Heart left ventricle (tissue), 13 donors: ENCODE results near the gene PPP1R1A.

Experiments
- CTCF ChIP-seq, 12 donors: fragments of 200-600 bp; sonication (generic) in 4 of 12; IDR thresholded peaks; one replicate each; pipeline versions ENCODE4 v1.5.0 to v1.8.0; 2018 to 2022; ENCODE audit warnings: antibody characterized with exemption in 12 of 12, mild to moderate bottlenecking in 5 of 12
- POLR2A ChIP-seq, 2 donors: fragments of 450-650 bp; IDR thresholded peaks; one replicate each; pipeline ENCODE4 v1.6.1; 2017; ENCODE audit warnings: antibody characterized with exemption in 2 of 2, mild to moderate bottlenecking in 2 of 2, moderate library complexity in 2 of 2
- donor health status: ischemic (EF 13 %, LVEDD 7.1; RV severe dilation, severe dysfunction).
- donor health status: DM: no; HTN: yes; CAD: no.
- donor health status: DM: no; HTN: no; CAD: no.
- donor health status: ischemic (EF 25% LVEDD 6.9; RV normal size, moderate dysfunction).
- donor health status: ischemic (EF 25% LVEDD 5.7; RV mildly dilated, moderate dysfunction).
- donor health status: ischemic (EF 35%, LVEDD 5.7; RV mildly dilated, moderate dysfunction).
- donor health status: nonischemic (EF 11% LVEDD 7.7; RV severe dilation, severe dysfunction).
- donor health status: DM: yes; HTN: yes; CAD: no.
- donor health status: PGD.
- donor health status: ischemic (EF 29% LVEDD 5.4; RV normal size, mild dysfunction).
- donor health status: nonischemic (EF 23%, LVEDD 6.1; RV moderate dilation, normal function).

DNA sequence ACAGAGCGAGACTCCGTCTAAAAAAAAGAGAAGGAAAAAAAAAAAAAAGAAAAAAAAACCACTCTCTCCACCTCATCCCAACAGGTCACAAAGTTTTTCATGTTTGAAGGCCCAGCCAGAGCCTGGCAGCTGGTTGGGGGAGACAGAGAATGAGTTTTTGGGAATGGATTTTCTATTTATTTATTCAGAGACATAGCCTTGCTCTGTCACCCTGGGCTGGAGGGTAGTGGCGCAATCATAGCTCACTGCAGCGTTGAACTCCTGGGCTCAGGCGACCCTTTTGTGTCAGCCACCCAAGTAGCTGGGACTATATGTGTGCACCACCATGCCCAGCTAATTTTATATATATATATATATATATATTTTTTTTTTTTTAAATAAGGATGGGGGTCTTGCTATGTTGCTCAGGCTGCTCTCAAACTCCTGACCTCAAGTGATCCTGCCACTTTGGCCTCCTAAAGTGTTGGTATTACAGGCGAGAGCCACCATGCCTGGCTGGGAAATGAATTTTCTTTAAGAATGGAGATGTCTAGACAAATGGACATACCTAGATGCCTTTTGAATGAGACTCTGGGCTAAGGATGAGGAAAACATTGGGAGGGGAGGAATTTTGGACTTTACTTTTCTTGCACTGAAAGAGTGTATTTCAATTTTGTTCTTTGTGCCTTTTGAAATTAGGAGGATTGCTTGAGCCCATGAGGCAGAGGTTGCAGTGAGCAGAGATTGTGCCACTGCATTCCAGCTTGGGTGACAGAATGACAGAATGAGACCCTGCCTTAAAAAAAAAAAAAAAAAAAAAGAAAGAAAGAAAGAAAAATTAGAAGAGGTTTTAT lies 16.9 kb upstream of the PPP1R1A start:
- TF ChIP-seq POLR2A (IDR thresholded peaks at IDR 0.05) (no peak), CTCF (IDR thresholded peaks at IDR 0.05) (no peak)
